Ovary (tissue), 3 donors: Measurements from ENCODE around the gene CREB1.

Experiments
- POLR2A ChIP-seq: fragments of 450-650 bp; IDR thresholded peaks from one replicate; pipeline ENCODE4 v1.6.1; 2017; ENCODE audit warnings: antibody characterized with exemption, mild to moderate bottlenecking, moderate library complexity
- TF ChIP-seq, protein P1 (sequence below), 3 donors: fragments of 450-650 bp in 2 of 3; fragments of 200-600 bp in 1 of 3; IDR thresholded peaks; one replicate each; pipeline versions ENCODE4 v1.5.1 to v1.8.0; 2016 to 2022; ENCODE audit warnings: antibody characterized with exemption in 3 of 3, mild to moderate bottlenecking in 1 of 3
- donor health status: DM: no; HTN: no; CAD: no.

- TF ChIP-seq, protein P1, sequence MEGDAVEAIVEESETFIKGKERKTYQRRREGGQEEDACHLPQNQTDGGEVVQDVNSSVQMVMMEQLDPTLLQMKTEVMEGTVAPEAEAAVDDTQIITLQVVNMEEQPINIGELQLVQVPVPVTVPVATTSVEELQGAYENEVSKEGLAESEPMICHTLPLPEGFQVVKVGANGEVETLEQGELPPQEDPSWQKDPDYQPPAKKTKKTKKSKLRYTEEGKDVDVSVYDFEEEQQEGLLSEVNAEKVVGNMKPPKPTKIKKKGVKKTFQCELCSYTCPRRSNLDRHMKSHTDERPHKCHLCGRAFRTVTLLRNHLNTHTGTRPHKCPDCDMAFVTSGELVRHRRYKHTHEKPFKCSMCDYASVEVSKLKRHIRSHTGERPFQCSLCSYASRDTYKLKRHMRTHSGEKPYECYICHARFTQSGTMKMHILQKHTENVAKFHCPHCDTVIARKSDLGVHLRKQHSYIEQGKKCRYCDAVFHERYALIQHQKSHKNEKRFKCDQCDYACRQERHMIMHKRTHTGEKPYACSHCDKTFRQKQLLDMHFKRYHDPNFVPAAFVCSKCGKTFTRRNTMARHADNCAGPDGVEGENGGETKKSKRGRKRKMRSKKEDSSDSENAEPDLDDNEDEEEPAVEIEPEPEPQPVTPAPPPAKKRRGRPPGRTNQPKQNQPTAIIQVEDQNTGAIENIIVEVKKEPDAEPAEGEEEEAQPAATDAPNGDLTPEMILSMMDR (IDR thresholded peaks at IDR 0.05): no peak
- no peak for TF ChIP-seq POLR2A
These were observed 47.1 kb upstream of the CREB1 start for GRCh38 chr2:207482630-207483029.
